ENCODE measurements around the gene LBX1. TPM values are rescaled to one million over a fixed set of nuclear protein-coding genes. Genes with fewer than 3 reads are reported as not detected.

LBX1 gene
- total and polyA plus RNA-seq, 2 donors (not counting 3 experiments of a cell fraction or from before 2014, with no cell fraction given): not detected

DNA sequence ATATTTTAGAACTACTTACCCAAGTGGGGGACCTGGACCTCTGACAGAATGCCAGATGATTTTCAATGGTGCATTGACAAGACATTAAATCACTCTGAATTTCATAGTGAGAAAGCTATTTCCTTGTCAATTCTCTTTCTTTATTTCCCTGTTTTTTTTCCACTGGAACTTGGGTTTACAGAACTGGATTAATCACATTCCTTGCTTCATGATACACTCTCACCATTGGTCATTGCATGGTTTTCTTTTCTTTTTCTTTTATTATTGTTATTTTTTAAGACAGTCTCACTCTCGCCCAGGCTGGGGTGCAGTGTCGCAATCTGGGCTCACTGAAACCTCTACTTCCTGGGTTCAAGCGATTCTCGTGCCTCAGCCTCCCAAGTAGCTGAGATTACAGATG, 38.5 kb upstream of the LBX1 start:
- Histone ChIP-seq H3K4me2 (ENCODE audit: insufficient read depth, low read length) (no peak overlapping the region), H4K20me1 (replicated peaks; ENCODE audit: control insufficient read depth, extremely low read depth, insufficient read depth, low read length) (no peaks in the 10 kb centered on the region), H3K9me1 (replicated peaks; ENCODE audit: control insufficient read depth, extremely low read depth, insufficient read depth, low read length) (no peaks in the 10 kb centered on the region), H3K36me3 (ENCODE audit: control insufficient read depth in 2 of 2, extremely low read depth in 1 of 2, insufficient read depth in 2 of 2, low read length in 2 of 2) (no peaks in the 10 kb centered on the region), H3K79me2 (ENCODE audit: control insufficient read depth, insufficient read depth, low read length) (no peaks in the 10 kb centered on the region), H3K4me1 (ENCODE audit: control insufficient read depth, extremely low read depth, insufficient read depth, low read length) (no peaks in the 10 kb centered on the region), H3K27me3 (ENCODE audit: control insufficient read depth in 2 of 2, insufficient read depth in 2 of 2, low read length in 2 of 2) (peaks cover 0 to 7% of the 10 kb centered on the region in 2 experiments), H3K9ac (replicated peaks; ENCODE audit: extremely low read depth, insufficient read depth, low read length) (no peak overlapping the region), H3K27ac (ENCODE audit: insufficient read depth, low read depth, low read length) (no peak overlapping the region), H3K4me3 (replicated peaks in 1 of 3; ENCODE audit: insufficient read depth in 1 of 3, low read depth in 1 of 3, low read length in 3 of 3) (no peak overlapping the region), H3K9me3 (replicated peaks; ENCODE audit: control insufficient read depth, insufficient read depth, low read length) (no peaks in the 10 kb centered on the region), H2AFZ (ENCODE audit: low read depth, low read length) (no peak overlapping the region)
- DNase-seq (ENCODE audit: low read depth, low spot score) (no peak), FAIRE-seq (no peak)
- ChIA-PET CTCF (interaction anchor here (0.6 to 1.9 kb wide), 3 partner anchors 118 to 199 kb away, joined by 3 to 8 read pairs (median 6); no protein-coding TSS in a partner anchor), POLR2A (no interaction called here)
- dilution Hi-C loops (cut with MboI; ENCODE audit: extremely low pct_ligation_motif_present, low sequenced_read_pairs): no loop called here
- no TSS peak for BruUV-seq (replicated peaks)
- TF ChIP-seq POLR2AphosphoS5 (IDR thresholded peaks at IDR 0.05; ENCODE audit: insufficient read depth, low read depth, low read length): no peak
- TF ChIP-seq GATA2 (IDR thresholded peaks at IDR 0.05; ENCODE audit: insufficient read depth, insufficient read length, low read depth, low read length): no peak
- no peak for TF ChIP-seq FOS (IDR thresholded peaks at IDR 0.05; ENCODE audit: borderline replicate concordance, insufficient read depth, low read length)
- no peak for TF ChIP-seq CTCF (IDR thresholded peaks at IDR 0.05; ENCODE audit: extremely low read depth in 1 of 2, insufficient read depth in 1 of 2, low read depth in 1 of 2, low read length in 2 of 2)
- no peak for TF ChIP-seq EZH2 (IDR thresholded peaks at IDR 0.05; ENCODE audit: borderline replicate concordance, low read depth, low read length, severe bottlenecking)
- no peak for TF ChIP-seq POLR2A (IDR thresholded peaks at IDR 0.05; ENCODE audit: low read depth, low read length)
- no peak for TF ChIP-seq JUN (IDR thresholded peaks at IDR 0.05; ENCODE audit: borderline replicate concordance, insufficient read depth, insufficient read length, low read depth)
- no peak for TF ChIP-seq MYC (IDR thresholded peaks at IDR 0.05; ENCODE audit: low read depth, low read length)
- no peak for TF ChIP-seq MAX (IDR thresholded peaks at IDR 0.05; ENCODE audit: insufficient read depth, insufficient read length)
- intact Hi-C loops (cut with micrococcal nuclease): no loop called here
